Inferior parietal cortex (tissue), 1 donor: Measurements from ENCODE around the gene NSMF.
"Not testable (repeated sequence)": the region's sequence is repeated elsewhere in the genome, so short reads cannot be mapped to it uniquely, and the experiment has no call there.

Experiments
- DNase-seq: peaks from one replicate; pipeline ENCODE4 v3.0.0-alpha.2; 2016; ENCODE audit errors: extremely low spot score

Gene NSMF

DNA sequence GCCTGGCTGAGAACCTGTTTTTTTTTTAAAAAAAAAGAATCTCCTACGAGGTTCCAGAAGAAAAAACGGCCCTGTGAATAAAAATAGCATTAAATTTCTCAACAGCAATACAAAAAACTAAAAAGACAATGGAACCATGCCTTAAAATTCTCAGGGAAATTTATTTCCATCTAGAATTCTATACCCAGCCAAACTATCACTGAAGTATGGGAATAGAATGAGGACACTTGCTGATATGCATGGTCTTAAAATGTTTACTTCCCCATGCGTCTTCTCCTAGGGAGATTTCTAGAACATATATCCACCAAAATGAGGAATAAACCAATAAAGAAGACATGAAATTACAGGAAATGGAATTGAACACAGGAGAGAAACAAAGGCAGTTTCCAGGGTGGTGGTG, 16.5 kb upstream of the NSMF start:
- no peak for DNase-seq

DNA sequence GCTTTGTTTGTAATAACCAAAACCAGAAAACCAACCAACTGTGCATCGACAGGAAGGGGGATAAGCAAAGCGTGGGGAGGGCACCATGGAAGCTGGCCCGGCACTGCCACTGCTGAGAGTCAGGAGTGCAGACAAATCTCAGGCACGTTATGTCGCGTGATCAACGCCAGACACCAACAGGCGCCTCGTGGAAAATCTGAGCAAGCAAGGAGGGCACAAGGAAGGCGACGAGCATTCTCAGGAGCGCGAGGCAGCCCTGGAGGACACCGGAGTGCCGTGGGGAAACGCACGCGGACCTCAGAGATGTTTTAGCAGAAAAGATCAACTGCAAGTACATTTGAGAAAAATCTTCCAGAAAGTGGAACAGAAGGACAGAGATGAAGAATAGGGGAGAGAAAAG, 15.1 kb upstream of the NSMF start:
- DNase-seq: no peak

DNA sequence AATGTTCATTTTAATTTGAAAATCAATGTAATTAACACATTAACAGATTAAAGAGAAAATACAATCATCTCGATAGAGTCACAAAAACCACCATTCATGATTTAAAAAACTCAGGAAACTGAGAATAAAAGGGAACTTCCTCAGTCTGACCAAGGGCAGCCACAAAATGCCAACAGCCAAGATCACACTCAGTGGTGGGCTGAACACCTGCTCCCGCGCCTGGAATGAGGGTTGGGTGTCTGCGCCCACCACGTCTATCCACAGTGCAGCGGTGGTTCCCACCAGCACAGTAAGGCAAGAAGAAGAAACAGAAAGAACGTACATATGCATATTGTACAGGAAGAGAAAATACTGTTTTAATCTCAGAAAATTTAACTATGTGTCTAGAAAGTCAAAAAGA, 11.7 kb upstream of the NSMF start:
- no peak for DNase-seq

DNA sequence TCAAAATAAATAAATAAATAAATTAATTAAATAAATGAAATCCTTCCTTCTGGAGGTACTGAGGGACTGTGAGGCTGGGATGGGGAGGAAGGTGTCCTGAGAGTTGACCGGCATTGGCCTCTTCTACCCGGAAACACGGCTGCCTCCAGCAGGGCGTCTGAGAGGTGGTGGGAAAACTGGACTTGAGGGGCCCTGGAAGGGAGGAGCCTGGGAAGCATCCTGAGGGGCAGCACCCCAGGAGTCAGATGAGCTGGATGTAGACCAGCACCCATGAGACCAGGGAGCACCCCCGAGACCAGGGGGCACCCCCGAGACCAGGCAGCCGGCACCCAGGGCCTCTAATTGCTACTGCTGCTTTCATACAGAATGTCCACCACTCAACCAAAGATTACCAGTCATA, 8.8 kb upstream of the NSMF start:
- DNase-seq: no peak

DNA sequence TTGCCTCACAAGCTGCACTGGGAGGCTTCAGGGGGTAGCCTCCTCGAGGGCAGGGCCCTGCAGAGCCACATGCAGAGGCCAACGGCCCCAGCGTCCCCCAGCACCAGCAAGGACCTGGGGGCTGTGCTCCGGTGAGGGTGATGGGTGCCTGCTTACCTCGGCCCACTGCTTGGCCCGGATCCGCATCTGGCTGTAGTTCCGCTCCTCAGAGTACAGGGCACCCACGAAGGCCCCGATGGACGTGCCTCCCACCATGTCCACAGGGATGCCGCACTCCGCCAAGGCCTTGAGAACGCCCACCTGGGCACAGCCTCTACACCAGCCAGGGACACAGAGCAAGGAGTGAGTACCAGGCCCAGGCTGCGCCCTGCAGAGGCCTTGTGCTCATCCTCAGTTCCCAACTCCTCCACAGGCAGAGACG, 8.0 kb upstream of the NSMF start:
- DNase-seq: no peak

DNA sequence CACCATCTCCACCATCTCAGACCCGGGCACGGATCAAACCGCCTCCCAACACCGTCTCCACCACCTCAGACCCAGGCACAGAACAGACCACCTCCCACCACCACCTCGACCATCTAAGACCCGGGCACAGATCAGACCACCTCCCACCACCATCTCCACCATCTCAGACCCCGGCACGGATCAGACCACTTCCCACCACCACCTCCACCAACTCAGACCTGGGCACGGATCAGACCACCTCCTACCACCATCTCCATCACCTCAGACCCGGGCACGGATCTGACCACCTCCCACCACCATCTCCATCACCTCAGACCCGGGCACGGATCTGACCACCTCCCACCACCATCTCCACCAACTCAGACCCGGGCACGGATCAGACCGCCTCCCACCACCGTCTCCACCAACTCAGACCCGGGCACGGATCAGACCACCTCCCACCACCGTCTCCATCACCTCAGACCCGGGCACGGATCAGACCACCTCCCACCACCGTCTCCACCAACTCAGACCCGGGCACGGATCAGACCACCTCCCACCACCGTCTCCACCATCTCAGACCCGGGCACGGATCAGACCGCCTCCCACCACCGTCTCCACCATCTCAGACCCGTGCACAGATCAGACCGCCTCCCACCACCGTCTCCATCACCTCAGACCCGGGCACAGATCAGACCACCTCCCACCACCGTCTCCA, 7.4 kb upstream of the NSMF start:
- not testable (repeated sequence) for DNase-seq

DNA sequence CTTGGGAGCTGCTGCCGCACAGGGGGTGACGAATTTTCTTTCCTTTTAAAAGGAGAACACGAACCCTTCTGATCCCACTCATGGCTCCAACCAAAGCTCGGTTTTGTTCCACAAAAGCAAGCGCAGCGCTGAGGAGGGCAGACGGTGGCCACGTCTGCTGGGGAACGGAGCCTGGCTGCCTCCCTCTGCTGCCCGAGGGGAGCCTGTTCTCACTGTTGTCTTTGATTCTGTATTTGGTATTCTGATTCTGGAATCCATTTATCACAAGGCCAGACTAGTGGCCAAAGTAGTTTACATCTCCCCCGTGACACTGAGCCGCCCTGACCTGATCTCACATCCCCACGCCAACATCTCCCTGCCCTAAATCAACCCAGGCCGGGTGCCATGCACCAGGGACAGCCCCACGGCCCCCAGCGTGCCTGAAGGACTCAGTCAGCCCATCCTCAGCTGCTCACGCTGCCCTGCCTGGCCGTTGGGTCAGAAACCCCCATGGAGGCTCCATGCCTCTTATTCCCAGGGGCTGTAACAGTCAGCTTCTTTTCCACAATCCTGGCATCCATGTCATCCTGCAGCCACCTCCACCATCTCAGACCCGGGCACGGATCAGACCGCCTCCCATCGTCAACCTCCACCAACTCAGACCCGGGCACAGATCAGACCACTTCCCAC, 6.7 kb upstream of the NSMF start:
- no peak for DNase-seq

DNA sequence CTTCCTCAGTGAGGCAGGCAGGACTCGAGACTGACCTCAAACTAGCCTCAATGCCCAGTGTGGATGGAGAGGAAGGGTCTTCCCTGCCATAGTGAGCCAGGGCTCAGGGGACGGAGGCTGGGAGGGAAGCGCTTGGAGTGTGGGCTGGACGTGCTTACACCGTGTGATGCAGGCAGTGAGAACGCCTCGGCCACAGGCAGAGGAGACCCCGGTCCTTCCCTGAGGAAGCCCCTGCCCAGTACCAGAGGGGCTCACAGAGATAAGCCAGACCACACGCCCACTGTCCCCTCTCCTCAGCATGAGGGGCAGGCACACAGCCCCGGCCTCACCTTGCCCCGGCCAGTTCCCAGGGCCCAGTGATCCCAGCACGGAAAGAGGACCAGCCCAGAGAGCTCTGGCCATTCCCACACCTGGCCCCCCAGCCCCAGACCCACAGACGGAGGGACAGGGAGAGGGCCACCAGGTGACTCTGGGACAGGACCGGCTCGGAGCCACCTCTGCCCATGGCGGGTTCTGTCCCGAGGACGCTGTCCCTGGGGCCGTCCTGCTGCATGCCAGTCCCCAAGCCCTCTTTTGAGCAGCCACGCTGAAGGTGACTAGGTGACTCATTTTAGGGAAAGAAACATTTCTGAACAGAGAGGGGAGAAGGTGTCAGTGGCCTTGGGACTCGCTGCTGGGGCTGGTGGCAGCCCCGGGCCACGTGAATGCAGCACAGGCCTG, 6.0 kb upstream of the NSMF start:
- no peak for DNase-seq

DNA sequence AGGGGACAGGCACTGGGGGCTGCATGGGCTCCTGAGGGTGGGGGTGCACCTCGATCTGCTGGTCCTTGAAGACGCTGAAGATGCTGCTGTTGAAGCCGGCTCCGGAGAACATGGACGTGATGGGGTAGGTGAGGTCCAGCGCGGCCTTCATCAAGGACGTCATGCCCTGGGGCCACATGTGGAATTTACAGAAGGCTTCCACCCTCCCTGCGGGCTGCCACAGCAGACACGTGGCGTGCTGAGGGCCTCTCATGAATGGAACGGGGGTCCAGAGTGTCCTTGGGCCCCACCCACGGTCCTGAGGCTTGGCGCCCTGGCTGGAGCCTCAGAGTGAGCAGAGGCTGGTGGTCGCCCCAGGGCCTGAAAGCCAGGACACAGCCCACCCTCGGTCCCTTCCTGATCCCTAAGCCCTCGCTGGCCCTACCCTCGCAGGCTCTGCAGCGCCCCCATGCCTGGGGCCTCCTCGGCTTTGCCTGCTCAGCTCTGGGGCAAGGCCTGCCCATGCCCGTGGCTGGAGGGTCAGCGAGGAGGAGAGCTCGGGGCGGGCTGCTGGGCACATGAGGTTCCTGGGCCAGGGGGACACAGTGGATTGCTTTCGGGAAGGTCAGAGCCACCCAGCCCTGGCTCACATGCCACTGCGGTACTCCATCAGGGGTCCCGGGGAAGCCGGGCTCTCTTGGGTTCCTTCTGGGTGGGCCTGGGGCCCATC, 5.3 kb upstream of the NSMF start:
- DNase-seq: no peak

DNA sequence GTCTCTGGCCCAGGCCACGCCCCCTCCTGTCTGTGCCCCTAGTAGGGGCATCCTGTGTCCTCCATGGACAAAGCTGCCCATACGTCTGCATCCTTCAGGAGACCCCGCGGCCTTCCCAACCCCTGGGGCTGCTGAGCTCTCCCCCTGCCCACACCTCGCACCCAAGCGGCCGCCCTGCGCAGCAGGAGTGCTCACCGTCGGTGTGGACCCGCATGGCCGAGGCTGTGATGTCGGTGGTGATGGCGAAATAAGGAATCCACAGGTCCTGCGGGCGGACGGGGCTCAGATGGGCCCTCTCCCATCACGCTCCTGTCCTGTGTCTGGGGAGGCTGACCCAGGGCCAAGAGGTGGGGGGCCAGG, 4.8 kb upstream of the NSMF start:
- no peak for DNase-seq

DNA sequence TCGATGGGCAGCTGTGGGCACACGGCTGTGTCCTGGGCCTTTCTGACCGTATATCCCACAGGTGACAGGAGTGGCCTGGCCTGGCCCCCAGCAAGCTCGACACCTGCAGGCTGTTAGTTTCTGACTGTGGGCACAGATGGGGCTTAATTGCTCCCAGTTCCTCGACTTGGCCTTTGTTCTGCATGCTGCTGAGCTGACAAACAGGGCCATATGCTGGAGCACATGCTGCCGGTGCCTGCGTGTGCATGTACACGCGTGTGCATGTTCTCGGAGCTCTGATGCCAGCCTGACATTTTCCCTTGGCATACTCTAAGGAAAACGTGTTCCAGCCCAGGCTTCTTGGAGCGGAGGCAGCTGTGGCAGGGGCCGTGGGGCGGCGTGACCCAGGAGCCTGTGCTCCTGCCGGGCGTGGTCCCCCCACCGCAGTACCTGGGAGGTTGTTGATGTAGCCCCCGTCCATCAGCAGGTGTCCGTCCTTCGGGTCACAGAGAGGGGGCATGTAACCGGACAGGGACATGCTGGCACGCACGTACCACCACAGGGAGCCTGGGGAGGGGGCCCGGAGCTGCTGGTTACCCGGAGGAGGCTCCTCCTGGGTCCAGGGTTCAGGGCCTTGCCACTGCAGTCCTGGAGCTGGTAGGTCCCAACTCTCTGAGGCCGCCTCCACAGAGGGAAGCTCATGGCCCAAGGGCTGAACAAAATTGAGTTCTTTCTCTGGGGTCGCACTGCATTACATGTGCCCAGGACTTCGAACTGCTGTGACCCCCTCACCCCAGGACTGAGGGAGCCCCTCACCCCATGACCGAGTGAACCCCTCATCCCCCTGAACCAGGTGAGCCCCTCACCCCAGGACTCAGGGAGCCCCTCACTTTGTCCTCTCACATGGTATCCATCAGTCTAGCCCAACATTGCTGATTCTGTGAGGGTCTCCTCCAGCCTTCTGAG, 4.1 kb upstream of the NSMF start:
- no peak for DNase-seq

DNA sequence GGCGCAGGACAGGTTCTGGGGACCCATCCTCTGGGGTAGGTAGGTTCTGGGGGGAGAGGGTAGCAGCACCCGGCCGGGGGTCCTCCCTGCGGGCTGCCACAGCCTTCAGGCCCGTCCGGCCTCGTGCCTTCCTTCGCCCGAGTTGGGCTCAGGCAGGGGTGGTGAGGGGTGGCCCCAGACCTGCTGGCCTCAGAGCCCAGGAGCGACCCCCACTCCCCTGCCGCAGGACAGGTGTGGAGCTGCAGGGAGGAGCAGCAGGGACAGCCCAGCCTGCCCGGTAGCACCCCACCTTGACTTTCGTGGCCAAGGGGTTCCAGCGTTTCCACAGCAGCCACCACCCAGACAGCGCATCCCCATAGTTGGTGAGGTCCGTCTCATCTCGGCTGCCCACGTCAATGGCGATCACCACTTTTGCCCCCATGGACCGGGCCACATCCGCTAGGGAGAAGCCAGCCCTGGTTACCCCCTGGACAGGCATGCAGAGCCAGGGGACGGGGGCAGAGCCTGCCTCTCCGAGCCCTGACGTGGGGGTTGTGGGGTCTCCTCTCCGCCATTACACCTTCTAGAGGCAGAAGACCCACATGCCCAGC, 3.4 kb upstream of the NSMF start:
- DNase-seq: no peak

DNA sequence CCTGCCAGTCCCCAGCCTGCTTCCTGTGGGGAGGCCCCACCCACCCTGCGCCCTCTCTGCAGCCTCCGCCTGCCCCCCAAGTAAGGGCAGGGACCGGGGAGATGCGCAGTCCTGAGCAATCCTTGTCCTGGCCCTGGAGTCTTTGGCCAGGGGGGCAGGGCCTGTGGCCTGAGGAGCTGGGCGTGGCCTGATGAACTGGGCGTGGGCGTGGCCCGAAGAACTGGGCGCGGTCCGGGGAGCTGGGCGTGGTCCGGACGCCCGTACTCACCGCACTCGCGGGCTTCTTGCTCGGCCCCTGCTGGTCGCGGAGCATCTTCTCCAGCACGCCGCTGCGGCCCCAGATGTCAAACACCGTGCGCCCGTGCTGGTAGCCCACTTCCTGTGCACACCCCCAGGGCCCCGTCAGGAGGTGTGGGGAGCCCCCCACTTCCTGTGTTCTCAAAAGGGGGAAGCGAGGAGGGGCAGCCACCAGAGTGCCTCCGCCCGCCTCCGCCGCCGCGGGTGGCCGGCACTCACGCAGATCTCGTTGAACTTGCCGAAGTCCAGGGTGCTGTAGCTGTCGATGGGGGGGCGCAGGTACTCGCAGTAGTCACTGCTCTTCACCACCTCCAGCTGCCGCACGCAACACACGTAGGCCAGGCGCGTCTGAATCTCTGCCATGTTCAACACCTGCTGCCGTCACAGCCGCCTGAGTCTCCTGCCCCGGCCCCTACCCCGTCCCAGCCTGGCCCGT, 2.7 kb upstream of the NSMF start:
- DNase-seq: no peak

DNA sequence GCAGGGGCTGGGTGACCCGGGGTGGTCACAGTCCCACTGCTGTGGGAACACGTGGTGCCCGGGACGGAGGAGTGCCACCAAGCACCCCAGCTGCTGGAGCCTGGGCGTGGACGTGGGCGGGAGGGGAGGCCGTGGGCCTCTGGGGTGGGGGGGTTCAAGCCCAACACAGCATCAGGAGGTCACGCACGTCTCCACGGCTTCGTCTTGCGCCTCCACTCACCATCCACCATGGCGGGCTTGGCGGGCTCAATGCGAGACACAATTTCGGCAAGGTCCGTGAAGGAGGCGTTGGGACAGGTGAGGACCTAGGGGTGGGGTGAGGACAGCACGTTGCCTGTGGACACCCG, 2.2 kb upstream of the NSMF start:
- no peak for DNase-seq

DNA sequence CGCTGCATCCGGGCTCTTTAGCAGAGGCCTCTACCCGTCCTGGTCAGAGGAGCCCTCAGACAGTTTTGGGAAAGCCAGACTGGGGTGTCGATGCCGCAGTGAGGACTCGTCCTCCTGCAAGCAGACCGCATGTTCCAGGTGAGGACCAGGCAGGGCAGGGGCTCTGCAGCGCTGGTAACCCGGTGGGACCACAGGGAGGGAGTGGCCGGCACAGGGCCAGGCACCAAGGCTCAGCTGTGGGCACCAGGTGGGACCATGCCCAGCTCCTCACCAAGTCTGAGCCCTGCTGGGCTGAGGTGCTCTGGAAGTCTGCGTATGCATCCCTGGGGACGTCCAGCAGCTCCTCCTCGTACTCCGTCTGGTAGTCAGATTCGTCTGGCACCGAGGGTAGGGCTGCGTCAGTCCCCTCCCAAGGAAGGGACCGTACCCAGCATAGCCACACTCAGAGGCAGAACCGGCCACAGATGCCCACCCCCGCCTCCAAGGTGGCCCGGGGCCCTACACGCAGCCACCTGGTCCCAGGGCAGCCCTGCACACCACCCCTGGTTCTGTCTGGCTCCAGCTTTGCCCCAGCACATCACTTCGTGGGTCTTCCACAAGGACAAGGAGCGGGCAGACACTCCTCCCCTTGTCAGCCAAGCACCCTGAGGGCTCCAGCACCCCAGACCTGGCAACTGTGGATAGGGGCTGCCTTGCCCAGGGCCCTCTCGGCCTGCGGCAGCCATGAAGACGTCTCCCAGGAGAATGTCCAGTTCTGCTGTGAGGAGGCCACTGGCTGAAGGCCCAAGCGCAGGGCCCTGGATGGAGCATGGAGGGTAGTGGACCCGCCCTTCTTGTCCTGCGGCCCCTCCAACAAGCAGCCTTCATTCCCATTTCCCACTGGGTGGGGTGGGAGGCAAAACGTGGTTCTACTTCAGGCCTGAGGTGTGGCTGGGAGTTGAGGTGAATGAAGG, 1.5 kb upstream of the NSMF start:
- no peak for DNase-seq

DNA sequence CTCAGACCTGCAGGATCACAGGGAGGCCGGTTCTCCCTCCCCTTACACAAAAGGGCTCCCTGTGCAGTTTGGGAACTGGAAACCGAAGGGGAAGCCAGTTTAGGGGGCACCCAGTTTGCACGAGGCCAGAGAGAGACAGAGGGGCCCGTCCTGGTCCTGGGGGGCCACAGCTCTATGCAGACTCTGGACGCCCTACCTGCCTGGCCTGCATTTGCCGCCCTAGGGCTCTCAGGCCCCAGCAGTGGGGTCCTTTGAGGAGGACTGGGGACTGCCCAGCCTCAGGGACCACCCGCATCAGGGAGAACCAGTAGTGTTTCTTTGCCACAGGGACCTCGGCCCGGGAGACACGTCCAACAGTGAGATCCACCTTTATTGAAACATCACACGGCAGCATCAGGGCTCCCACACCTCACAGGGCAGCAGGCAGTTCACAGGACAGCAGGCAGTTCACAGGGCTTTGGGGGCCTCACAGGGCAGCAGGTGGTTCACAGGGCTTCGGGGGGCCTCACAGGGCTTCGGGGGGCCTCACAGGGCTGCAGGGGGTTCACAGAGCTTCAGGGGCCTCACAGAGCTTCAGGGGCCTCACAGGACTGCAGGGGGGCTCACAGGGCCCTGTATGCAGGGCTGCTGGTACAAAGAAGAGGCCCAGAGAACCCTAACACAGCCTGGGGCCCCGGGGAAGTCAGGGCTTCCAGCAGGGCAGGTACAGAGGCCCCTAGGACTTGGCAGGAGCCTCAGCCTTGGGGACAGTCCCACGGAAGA, 648 bp upstream of the NSMF start:
- no peak for DNase-seq

DNA sequence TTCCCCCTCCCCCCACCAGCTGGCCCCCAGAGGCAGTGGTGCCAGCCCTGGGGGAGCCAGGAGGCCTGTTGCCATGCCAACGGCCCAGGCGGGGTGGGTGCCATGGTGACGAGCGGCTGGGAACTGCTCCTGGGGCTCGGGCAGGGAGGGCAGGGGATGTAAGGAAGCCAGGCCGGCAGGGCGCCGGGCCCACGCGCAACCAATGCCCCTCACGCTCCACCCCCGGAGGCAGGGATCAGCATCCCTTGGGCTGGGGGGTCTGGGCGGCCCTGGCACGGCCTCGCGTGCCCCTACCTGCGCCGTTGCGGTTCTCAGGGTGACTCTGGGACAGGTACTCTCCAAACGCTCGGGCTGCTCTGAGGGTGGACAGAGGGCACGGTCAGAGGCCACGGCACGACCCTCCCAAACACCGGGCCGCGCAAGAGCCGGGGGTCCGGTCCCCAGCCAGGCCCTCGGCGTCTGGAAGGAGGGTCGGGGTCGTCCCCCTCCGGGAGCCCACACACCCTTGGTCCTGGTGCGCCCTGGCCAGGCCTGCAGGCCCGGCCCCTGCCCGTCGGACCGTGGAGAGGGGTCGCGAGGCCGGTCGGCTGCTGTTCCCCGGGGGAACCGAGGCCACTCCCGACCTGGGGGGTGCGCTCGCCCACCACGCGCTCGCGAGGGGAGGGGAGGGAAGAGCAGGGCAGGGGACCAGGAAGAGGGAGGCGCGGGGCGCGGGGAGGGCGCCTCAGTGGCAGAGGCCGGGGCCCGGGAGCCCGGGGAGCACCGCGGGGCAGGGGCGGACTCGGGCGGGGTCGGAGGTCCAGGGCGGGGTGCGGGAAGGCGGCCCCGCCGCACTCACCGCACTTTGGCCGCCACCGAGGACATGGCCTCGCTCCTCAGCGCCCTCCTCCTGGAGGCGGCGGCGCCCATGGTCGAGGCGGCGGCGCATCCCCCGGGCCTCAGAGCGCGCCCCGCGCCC, 661 bp downstream of the NSMF start:
- peak; percentile 42 for DNase-seq
